ENCODE data around the gene FGF18.

FGF18 gene

DNA sequence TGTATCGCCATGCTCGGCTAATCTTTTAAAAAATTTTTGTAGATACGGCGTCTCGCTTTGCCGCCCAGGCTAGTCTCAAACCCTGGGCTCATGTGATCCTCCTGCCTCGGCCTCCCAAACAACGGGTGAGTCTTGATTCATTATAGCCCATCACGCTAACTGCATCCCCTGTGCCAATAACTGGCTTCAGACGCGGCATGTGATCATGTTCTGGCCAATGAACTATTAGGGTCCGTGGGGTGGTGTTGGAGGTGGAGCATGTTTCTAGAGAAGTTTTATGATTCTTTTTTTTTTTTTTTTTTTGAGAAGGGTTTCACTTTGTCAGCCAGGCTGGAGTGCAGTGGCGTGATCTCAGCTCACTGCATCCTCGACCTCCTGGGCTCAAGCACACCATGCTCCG, 51.0 kb downstream of the FGF18 start:
- DNase-seq (ENCODE audit: low read depth), result no peak

DNA sequence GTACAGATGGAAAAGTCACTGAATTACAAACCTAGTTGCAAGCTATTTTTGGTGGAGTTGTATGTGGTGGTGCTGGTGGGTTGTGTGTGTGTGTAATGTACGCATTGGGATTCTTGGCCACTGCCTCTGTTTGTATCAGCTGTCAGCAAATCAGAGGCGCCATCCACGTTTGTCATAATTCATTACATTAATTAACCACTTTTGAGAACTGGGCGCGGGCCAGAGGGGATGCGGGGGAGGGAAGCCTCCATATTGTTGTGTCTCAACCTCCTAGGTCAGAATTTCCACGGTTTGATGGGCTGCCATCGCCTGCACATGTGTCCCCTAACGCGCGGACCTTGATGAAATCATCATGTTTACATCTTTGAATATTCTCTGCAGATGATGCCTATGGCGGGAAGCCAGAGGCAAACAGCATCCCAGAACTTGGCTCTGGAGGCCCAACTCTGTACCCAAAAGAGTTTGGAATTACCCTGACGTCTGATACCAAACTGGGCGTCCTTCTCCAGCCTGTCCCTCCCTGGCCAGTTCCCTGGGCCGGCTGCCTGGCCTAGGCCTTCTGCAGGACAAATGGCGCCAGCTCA, 54.9 kb downstream of the FGF18 start:
- DNase-seq (ENCODE audit: low read depth), result no peak

DNA sequence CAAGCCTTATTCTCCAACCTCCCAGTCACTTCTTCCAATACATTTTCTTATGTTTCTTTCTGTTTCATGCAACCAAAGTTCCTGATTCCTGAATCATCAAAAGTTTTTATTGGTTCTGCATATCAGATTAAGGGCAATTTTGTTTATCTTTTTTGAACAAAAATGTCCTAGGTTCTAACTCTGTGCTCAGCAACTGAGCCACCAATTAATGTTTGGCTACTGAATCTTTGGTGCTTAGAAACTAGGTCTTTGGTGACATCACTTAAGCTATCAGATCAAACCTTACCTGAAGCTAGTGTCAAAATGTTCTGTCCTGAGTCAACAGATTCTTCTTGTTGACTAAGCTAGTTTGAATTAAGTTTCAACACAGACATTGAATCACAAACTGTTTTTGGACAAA, 56.1 kb downstream of the FGF18 start:
- DNase-seq (ENCODE audit: low read depth), result no peak

DNA sequence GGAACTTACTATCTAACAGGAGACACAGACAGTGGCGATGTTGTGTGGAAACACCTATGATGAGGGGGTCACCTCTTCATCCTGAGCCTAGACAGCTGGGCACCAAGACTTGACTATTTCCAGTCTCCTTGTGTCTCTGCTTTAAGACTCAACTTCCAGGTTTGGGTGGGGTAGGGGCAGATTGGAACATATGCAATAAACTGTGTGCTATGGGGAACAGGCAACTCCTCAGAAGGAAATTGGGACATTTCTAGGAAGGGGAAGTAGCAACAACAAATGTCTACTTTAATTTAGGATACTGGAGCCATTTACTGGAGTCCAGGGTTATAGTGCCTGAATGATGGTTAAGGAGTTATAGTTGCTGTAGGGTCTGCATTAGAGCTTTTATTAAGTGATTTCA, 57.3 kb downstream of the FGF18 start:
- no peak for DNase-seq (ENCODE audit: low read depth)

DNA sequence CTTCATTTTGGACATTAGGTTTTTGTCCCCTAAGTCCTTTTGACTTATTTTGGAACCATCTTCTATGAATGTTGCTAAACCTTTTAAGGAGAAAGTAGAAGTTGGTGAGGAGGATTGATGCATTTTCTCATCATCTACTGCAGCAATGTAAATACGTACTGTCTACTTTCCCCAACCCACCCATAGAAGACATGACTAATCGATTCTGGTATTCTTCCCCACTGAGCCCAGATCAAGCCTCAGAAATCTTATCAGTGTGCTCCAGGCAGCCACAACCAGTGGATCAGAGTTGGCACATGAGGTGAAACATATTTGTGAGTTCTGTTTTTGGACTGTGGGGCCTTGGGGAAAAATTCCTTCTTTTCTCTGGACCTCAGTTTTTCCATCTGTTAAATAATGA, 57.7 kb downstream of the FGF18 start:
- no peak for DNase-seq (ENCODE audit: low read depth)

DNA sequence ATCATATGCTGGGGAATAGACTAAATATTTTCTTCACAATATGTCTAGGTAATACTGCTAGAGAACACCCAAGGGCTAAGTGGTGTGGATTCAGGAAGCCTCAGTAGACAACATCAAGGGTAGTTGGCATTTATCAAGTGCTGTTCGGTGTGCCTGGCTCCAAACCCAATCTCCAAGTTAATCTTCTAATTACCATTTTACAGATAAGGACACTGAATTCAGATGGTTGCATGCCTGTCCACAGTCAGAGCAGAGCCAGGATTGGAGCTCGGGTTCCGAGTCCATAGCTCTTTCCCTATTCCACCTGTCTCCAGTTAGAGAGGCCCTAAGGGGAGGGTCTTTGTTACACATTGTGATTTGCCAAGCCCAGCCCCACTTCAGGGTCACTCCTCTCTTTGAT, 58.2 kb downstream of the FGF18 start:
- DNase-seq (ENCODE audit: low read depth), result no peak

DNA sequence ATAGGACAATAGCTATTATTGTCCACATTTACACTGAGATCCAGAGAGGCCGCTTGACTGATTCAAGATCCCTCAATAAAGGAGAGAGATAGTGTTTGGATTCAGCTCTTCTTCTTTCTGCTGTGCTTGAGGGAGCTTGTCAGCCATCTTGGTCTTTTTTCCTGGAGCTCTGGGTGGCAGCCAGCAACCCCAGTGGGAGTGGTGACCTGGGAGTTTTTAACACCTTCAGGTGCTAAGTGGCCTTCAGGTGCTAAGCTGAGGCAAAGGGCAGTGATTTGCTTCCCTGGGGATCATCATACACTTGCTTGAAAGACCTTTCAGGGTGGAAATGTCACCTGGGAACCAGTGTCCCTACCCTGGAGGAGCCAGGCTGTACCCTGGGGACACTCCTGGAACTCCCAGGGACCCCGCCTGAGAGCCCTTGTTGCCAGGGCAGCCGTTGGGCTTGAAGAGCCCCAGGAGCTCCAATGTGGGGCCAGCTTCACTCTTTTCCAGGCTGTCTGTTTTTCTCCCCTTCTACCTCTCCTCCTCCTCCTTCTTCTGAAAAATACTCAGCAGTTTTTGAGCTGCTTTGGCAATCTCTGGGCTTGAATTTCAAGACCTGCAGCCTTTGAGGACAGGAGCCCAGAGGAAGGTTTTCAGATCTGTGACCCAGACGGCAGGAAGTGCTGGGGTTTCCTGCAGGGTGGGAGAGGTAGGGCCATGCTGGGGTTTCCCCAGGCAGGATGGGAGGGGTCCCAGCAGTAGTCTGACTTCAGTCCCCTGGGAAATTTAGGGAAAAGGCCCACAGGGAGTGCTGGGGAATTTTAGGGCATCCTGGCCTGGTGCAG, 59.7 kb downstream of the FGF18 start:
- DNase-seq (ENCODE audit: low read depth), result no peak

DNA sequence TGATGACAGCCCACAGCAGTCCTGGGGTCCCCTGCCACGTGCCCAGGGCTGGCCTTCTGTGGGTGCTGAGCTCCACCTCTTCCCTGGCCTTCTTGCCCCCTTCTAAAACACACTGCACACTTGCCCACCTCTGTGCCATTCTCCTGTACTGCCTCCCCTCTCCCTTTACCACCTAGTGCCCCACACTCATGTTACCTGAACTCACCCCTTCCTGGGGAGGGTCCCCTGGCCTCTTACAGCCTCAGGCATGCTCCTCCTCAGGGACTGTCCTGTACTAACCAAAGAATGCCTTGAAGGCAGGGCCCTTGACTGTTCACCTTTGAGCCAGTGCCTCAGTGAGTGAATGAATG, 60.3 kb downstream of the FGF18 start:
- no peak for DNase-seq (ENCODE audit: low read depth)

DNA sequence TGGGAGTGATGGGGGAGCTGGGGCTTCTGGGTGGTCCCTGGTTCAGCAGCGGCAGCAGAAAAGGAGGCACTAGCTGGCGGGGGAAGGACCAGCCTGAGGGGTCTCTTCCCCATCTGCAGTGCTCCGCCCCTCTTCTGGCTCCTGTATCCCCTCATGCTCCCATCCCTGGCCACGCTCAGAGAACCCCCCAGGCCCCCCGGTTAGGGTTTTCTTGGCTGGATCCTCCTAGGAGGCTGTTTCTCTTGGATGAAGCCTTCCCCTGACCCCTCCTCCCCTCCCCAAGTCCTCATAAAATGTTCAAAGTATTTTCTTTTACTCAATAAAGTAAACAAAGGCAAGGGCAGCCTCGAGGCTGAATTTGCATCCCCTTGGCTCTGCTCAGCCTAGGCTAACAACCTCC, 60.8 kb downstream of the FGF18 start:
- no peak for DNase-seq (ENCODE audit: low read depth)

DNA sequence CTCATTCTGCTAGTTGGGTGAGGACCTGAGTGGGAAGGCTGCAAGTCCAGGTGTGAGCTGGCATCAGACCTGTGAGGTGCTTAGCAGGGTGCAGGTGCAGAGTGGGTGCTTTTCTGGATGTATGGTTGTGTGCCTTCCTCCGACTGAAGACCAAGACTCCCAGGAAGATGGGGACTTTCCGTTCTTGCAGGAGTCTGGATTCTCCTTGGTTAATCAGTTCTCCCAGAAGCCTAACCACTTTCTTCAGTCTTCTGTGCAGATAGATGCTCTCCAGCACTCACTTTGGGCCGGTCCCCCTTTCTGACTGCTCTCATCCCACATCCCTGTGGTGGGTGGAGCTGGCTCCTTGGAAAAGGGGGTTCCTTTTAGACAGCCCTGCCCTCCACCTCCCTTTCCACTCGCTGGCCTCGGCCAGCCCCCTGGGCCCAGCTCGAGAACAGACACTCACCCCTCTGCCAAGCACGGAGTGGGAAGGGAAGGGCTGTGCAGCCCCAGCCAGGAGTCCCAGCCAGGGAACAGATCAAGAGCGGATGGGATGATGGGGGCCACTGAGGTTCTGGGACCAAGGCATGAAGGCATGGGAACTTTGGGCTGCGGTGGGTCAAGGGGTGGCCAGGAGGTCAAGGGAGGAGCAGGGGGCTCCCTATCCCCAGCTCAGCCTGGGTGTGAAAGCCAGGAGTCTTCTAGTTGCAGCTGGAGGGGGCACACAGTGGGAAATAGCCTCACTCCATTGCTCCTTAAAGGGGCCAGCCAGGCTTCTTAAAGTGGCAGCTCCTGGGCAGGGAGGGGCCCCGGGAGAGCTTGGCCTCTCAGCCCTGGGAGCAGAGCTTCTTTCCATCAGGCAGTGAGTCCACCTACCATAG, 62.4 kb downstream of the FGF18 start:
- no peak for DNase-seq (ENCODE audit: low read depth)

DNA sequence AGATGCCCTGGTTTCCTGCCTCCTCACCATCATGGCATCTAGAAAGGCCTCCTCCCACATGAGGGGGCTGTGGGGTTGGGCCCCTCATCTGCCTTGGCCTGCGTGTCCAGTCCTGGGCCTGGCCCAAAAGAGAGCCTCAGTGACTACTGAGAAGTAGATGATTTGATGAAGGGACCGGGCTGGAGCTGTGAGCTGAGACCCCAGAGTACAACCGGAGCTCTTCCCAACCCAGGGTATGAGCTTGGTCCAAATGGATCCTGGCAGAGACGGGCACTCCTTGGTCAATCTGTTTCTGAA, 62.9 kb downstream of the FGF18 start:
- DNase-seq (ENCODE audit: low read depth), result no peak

DNA sequence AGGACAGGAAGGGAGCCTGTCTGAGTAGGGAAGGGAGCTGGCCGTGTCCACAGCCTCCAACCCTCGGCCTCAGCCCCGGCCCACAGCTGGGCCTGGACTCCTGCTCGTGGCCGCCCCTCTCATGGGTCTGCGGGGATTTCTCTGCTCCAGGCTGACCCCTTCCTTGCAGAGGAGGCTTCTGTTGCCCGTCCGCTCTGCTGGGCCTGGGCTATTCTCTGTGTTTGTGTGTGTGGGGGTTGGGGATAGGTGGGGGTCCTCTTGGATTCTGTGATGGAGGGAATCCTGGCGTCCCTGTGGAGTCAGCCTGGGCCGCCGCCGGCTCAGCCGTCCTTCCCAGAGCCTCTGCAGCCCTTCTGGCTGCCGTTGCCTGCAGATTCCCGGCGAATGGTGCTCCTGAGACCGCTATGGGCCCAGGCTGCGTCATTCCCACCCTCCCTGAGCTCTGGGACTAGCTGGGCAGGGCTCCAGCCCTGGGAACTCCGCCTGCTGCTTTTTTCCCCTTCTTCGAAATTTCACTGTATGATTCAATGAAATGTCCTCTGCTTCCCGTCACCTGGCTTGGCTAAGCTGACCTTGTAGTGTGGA, 64.2 kb downstream of the FGF18 start:
- no peak for DNase-seq (ENCODE audit: low read depth)

DNA sequence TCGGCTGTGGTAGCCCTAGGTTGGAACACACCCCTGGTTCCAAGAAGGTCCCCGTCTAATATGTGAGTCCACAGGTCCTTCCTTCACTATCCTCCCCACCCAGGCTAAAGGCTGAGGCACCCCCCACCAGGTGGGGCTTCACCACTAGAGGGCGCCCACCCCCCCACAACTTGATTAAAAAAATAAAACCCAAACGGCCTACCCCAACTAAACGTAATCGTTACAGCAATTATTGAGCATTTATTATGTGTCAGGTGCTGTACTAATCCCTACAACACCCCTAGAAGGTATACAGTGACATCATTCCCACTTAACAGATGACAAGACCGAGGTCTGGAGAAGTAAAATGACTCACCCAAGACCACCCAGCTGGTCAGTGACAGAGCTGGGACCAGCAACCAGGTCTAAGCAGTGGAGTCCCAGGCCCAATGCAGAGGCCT, 65.0 kb downstream of the FGF18 start:
- peak; percentile 28 for DNase-seq (ENCODE audit: low read depth)

DNA sequence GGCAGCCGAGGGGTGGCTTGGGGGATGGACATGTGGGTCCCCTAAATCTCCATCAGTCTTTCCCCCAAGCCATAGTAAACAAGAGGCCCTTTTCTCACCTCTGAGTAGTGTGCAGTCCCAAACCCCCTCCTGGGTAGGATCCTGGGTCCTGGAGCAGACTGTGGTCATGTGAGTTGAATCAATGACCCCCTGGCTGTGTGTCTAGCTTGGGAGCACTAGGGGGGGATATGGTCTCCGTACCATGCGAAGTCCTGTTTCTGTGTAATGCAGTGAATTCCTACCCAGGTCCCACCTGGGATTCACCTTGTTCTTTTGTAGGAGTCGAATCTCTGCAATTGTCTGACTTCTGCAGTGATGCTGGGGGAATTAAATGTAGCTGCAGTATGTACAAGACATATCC, 66.2 kb downstream of the FGF18 start:
- no peak for DNase-seq (ENCODE audit: low read depth)

DNA sequence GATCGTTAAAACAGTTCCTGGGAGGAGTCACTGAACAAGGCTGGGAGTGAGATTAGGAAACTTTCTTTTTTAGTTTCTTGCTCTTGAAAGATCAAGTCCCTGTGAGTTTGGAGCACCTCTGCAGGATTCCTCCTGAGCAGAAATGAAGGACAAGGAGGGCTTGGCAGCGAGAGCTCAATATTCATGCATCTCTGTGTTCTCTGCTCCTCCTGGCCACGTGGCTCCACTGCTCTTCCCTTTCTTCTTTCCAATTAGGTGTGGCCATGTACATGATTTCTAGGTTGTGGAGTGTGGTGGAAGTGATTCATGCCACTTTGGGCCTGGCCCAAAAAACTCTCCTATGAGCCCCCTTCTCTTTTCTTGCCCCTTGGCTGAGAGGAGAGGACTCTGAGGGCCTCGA, 67.2 kb downstream of the FGF18 start:
- no peak for DNase-seq (ENCODE audit: low read depth)

DNA sequence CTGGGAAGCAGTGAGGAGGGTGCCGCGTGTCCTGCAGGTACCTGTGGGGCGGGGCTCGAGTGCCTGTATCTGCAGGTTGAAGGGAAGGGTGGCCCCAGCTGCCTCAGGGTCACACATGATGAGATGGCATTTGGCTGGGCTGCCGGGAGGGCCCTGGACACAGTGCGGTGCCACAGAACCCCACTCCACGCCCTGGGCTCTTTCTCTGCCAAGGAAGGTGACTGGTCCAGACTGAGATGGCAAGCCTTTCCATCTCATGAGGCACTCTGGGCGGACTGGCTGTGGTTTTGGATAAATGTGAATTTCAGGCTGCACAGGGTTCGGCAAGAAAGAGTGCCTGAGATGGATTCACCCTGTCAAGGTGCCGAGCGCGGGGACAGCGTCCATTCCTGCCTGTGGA, 69.4 kb downstream of the FGF18 start:
- DNase-seq (ENCODE audit: low read depth), result no peak

DNA sequence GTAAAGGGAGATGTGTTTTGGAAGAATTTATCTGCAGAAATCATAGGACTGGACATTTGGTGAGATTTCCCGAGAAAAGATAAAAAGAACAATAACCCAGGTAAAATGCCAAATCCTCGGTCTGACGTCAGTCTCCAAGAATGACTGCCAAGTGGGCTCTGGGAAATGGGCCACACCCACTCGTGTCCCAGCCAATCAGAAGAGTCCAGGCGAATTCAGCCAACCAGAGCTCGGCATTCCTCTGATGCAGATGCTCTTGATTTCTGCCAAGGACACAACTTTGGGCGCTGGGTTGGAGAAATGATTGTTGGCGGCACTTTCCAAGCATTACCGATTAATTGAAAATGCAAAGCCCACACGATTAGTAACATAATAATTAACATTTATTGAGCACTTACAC, 73.3 kb downstream of the FGF18 start:
- DNase-seq (ENCODE audit: low read depth), result no peak

DNA sequence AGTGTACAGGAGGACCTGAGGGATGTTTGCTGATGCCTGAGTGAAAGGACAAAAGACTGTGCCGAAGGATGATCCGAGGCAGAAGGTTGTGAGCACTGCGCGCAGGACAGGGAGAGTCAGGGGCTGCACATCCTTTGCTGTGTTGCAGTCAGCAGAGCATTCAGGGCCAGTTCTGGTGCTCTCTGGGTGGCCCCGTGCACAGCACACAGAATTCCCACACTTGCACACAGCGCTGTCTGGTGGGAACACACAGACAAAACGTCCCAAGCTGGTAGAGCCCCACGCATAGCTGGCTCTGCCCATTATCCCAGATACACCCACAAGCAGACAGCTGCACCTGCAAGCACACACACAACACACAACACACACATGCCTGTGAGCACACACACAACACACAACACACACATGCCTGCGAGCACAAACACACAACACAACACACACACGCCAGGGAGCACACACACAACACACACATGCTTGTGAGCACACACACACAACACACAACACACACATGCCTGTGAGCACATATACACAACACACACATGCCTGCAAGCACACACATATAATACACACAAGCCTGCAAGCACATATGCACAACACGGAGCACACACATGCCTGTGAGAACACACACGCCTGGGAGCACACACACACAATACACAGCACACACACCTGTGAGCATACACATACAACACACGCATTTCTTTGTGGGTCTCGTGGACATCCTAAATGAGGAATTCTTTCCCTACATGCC, 74.4 kb downstream of the FGF18 start:
- DNase-seq (ENCODE audit: low read depth), result no peak

DNA sequence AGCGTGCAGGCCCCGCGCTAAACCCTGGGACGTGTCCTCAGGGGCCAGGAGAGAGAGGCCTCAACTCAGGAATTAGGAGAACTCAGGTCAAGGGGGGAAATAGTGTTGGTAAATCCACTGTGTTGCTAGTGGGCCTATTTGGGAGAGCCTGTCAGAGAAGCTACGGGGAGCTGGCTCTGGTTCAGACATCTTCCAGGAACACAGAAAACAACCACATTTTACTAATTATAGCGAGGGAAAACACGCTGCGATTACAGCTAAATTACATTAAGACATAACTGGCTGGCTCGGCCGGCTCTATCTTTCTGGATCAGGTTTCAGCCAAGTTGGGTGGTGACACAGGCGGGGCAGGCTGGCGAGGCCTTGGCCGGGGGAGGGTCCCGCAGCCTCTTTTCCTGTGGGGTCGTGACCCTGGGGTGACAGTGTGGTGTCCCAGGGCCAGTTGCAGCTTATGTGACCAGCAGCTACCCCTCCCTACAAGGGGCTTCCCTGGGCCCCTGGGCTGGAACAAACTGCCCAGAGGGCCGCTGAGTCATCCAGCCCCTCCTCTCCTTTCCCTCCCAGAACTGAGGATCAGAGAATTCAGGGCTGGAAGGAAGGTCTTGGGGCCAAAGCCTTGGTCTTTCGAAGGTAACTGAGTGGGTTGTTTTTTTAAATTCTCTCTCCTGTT, 75.1 kb downstream of the FGF18 start:
- DNase-seq (ENCODE audit: low read depth), result no peak

DNA sequence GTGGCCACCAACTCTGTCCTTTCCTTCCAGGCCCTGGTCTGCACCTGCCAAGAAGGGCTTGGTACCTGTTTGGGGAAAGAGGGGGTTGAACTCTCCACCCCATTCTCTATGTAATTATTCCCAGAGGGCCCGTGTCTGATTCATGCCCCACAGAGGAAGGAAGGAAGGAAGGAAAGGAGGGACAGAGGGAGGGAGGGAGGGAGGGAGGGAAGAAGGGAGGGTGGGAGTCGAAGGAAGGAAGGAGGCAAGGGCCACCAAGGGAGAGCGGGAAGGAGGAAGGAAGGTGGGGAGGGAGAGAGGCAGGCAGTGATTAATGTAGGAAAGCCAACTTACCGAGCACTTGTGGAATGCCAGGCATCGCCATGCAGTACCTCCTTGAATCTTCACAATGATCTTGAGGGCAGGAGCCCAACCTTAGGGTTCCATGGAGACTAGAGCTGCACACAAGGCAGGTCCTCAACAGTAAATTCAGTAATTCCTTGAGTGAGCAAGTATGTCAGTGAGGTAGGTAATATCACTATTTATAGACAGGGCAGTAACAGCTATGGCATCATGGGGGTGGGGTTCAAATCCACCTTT, 75.8 kb downstream of the FGF18 start:
- DNase-seq (ENCODE audit: low read depth), result no peak

DNA sequence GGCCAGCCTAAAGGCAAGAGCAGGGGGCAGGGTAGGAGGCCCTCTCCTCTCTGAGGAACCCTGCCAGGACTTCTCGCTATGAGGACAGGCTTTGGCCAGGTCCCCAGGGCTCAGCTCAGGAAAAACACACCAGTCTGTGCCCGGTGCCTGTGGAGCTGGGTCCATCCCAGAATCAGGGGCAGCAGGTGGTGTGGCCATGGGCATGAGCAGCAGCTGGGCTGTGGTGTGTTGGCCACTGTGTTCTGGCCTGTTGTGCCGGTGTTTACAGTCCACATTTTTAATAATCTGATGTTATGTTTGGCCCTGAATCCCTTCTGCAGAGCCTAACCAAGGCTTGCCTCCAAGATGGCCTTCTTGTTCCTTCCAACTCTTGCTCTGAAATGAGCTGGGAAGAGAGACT, 77.0 kb downstream of the FGF18 start:
- DNase-seq (ENCODE audit: low read depth), result no peak
